ENCODE data around the gene GRIN3B.

Gene GRIN3B

DNA sequence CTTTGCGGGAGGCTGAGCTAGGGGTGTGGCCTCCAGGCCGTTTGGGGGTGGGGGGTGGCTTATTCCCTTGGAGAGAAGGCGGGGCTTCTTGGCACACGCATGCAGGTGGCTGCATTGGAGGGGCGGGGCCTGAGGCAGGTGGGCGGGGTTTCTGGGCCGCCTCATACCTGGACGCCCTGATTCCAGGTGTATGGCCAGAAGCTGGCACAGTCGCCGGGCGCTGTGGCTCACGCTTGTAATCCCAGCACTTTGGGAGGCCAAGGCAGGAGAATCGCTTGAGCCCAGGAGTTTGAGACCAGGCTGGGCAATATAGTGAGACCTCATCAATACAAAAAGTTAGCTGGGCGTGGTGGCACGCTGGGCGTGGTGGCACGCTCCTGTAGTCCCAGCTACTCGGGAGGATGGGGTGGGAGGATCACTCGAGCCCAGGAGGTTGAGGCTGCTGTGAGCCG, 47.5 kb downstream of the GRIN3B start:
- no peak overlapping the region for H3K4me3 ChIP-seq (ENCODE audit: low read depth, low read length)

DNA sequence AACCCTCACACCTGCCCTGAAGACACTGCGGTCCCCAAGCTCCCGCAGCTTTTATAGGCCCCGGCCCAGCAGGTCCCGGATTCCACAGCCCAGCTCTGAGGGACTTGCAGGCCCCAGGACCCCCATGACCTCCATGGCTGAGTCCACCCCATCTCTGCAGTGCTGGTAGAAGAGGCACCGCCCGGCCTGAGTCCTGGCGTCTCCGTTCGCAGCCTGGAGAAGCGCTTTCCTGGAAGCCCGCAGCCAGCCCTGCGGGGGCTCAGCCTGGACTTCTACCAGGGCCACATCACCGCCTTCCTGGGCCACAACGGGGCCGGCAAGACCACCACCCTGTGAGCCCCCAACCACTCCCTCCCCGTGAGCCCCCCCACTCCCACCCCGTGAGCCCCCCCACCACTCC, 48.9 kb downstream of the GRIN3B start:
- H3K9me3 ChIP-seq (ENCODE audit: control insufficient read depth, insufficient read depth, low read length), result no peaks in the 10 kb centered on the region
- no peaks in the 10 kb centered on the region for H3K4me1 ChIP-seq (ENCODE audit: control insufficient read depth, insufficient read depth, low read length)
- H3K9ac ChIP-seq (ENCODE audit: low read depth, low read length), result no peak overlapping the region
- no peak overlapping the region for H3K4me3 ChIP-seq (ENCODE audit: low read depth, low read length)
- H3K27me3 ChIP-seq (ENCODE audit: control insufficient read depth, insufficient read depth, low read length), result no peaks in the 10 kb centered on the region
- H3K36me3 ChIP-seq (ENCODE audit: control insufficient read depth, insufficient read depth, low read length), result peaks cover 12% of the 10 kb centered on the region

More for the DNA sequence above, 47.5 kb downstream of the GRIN3B start:
- peaks cover 7% of the 10 kb centered on the region for H3K36me3 ChIP-seq (ENCODE audit: control insufficient read depth, insufficient read depth, low read length)
- H3K9ac ChIP-seq (ENCODE audit: low read depth, low read length), result no peak overlapping the region
- H3K27me3 ChIP-seq (ENCODE audit: control insufficient read depth, insufficient read depth, low read length), result no peaks in the 10 kb centered on the region
- H3K9me3 ChIP-seq (ENCODE audit: control insufficient read depth, insufficient read depth, low read length), result no peaks in the 10 kb centered on the region
- no peaks in the 10 kb centered on the region for H3K4me1 ChIP-seq (ENCODE audit: control insufficient read depth, insufficient read depth, low read length)

DNA sequence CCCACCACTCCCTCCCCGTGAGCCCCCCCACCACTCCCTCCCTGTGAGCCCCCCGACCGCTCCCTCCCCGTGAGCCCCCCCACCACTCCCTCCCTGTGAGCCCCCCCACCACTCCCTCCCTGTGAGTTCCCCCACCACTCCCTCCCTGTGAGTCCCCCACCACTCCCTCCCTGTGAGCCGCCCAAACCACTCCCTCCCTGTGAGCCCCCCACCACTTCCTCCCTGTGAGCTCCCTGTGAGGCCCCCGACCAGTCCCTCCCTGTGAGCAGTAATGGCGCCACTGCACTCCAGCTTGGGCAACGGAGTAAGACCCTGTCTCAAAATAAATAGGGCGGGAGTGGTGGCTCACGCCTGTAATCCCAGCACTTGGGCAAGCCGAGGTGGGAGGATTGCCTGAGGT, 49.6 kb downstream of the GRIN3B start:
- no peak overlapping the region for H3K4me3 ChIP-seq (ENCODE audit: low read depth, low read length)
- H3K9ac ChIP-seq (ENCODE audit: low read depth, low read length), result no peak overlapping the region
- no peaks in the 10 kb centered on the region for H3K9me3 ChIP-seq (ENCODE audit: control insufficient read depth, insufficient read depth, low read length)
- H3K36me3 ChIP-seq (ENCODE audit: control insufficient read depth, insufficient read depth, low read length), result peaks cover 12% of the 10 kb centered on the region
- no peaks in the 10 kb centered on the region for H3K4me1 ChIP-seq (ENCODE audit: control insufficient read depth, insufficient read depth, low read length)
- H3K27me3 ChIP-seq (ENCODE audit: control insufficient read depth, insufficient read depth, low read length), result no peaks in the 10 kb centered on the region

DNA sequence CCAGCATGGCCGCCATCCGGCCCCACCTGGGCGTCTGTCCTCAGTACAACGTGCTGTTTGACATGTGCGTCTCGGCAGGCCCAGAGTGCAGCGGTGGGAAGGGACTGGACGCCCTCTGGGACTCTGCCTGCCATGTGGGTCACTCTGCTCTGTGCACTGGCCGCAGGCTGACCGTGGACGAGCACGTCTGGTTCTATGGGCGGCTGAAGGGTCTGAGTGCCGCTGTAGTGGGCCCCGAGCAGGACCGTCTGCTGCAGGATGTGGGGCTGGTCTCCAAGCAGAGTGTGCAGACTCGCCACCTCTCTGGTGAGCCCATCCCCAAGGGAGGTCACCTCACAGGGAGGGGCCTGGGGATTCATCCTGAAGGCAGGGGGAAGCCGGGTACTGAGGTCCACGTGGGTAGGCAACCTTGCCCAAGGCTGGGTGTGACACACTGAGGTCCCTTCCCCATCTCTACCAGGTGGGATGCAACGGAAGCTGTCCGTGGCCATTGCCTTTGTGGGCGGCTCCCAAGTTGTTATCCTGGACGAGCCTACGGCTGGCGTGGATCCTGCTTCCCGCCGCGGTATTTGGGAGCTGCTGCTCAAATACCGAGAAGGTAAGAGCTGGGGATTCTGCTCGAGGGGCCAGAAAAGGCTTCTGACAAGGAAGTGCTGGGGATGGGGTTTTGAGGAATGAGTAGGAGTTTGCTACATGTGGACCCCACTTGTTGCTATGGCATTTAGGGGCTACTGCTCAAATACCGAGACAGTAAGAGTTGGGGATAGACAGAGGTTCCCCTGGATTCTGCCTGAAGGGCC, 51.0 kb downstream of the GRIN3B start:
- no peak overlapping the region for H3K9ac ChIP-seq (ENCODE audit: low read depth, low read length)
- H3K36me3 ChIP-seq (ENCODE audit: control insufficient read depth, insufficient read depth, low read length), result peaks cover 18% of the 10 kb centered on the region
- H3K9me3 ChIP-seq (ENCODE audit: control insufficient read depth, insufficient read depth, low read length), result no peaks in the 10 kb centered on the region
- H3K4me1 ChIP-seq (ENCODE audit: control insufficient read depth, insufficient read depth, low read length), result no peaks in the 10 kb centered on the region
- no peaks in the 10 kb centered on the region for H3K27me3 ChIP-seq (ENCODE audit: control insufficient read depth, insufficient read depth, low read length)
- H3K4me3 ChIP-seq (ENCODE audit: low read depth, low read length), result no peak overlapping the region

DNA sequence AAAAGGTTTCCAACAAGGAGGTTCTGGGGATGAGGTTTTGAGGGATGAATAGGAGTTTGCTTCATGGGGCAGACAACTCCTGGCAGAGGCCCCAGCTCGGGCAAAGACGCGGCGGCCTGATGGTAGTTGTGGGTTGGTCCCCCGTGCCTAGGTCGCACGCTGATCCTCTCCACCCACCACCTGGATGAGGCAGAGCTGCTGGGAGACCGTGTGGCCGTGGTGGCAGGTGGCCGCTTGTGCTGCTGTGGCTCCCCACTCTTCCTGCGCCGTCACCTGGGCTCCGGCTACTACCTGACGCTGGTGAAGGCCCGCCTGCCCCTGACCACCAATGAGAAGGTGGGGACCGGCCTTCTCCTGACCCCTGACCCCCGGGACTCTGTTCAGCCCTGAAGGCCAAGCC, 51.6 kb downstream of the GRIN3B start:
- Histone ChIP-seq H3K4me3 (ENCODE audit: low read depth, low read length) (no peak overlapping the region), H3K27me3 (ENCODE audit: control insufficient read depth, insufficient read depth, low read length) (no peaks in the 10 kb centered on the region), H3K9me3 (ENCODE audit: control insufficient read depth, insufficient read depth, low read length) (no peaks in the 10 kb centered on the region), H3K9ac (ENCODE audit: low read depth, low read length) (no peak overlapping the region), H3K36me3 (ENCODE audit: control insufficient read depth, insufficient read depth, low read length) (peaks cover 20% of the 10 kb centered on the region), H3K4me1 (ENCODE audit: control insufficient read depth, insufficient read depth, low read length) (no peaks in the 10 kb centered on the region)

DNA sequence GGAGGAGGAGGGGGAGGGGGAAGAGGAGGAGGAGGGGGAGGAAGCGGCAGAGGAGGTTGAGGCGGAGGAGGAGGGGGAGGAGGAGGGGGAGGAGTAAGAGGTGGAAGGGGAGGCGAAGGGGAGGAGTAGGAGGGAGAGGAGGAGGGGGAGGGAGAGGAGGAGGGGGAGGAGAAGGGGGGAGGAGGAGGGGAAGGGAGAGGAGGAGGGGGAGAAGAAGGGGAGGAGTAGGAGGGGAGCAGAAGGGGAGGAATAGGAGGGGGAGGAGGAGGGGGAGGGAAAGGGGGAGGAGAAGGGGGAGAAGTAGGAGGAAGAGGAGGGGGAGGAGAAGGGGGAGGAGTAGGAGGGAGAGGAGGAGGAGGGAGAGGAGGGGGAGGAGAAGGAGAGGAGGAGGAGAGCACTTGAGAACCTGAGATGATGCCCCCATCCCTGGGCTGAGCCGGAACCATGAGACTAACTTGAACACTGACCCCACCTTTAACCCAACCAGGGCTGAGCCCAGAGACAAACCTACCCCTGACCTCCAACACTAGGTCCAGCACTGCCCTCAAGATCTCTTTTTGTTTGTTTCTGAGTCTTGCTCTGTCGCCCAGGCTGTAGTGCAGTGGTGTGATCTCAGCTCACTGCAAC, 52.2 kb downstream of the GRIN3B start:
- H3K27me3 ChIP-seq (ENCODE audit: control insufficient read depth, insufficient read depth, low read length), result no peaks in the 10 kb centered on the region
- no peaks in the 10 kb centered on the region for H3K9me3 ChIP-seq (ENCODE audit: control insufficient read depth, insufficient read depth, low read length)
- H3K4me1 ChIP-seq (ENCODE audit: control insufficient read depth, insufficient read depth, low read length), result no peaks in the 10 kb centered on the region
- no peak overlapping the region for H3K4me3 ChIP-seq (ENCODE audit: low read depth, low read length)
- H3K36me3 ChIP-seq (ENCODE audit: control insufficient read depth, insufficient read depth, low read length), result peaks cover 17% of the 10 kb centered on the region
- no peak overlapping the region for H3K9ac ChIP-seq (ENCODE audit: low read depth, low read length)

DNA sequence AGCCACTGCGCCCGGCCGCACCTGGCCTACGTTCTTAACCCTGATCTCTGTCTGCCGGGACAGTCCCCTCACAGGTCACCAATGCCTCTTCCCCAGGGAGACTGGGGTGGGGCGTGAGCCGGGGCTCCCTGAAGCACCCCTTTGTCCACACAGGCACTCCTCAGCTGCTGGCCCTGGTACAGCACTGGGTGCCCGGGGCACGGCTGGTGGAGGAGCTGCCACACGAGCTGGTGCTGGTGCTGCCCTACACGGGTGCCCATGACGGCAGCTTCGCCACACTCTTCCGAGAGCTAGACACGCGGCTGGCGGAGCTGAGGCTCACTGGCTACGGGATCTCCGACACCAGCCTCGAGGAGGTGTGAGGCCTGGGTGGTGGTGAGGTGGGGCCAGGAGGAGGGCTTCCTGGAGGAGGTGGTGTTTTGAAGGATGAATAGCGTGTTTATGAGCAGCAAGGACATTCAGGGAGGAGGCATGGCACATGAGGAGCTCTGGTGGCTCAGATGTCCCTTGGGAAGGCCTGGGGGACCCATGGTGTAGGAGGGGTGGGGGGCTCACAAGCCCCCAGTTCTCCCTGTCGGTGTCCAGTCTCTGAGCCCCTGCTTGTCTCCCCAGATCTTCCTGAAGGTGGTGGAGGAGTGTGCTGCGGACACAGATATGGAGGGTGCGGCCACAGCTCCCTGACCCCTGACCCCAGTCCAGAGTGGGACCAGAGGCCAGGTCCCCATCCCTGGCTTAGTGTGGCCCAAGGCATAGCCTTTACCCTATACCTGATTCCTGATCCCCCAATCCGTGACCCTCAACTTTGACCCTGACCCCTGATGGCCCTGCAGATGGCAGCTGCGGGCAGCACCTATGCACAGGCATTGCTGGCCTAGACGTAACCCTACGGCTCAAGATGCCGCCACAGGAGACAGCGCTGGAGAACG, 53.2 kb downstream of the GRIN3B start:
- Histone ChIP-seq H3K4me3 (ENCODE audit: low read depth, low read length) (no peak overlapping the region), H3K9me3 (ENCODE audit: control insufficient read depth, insufficient read depth, low read length) (no peaks in the 10 kb centered on the region), H3K36me3 (ENCODE audit: control insufficient read depth, insufficient read depth, low read length) (peaks cover 17% of the 10 kb centered on the region), H3K4me1 (ENCODE audit: control insufficient read depth, insufficient read depth, low read length) (no peaks in the 10 kb centered on the region), H3K27me3 (ENCODE audit: control insufficient read depth, insufficient read depth, low read length) (no peaks in the 10 kb centered on the region), H3K9ac (ENCODE audit: low read depth, low read length) (no peak overlapping the region)

DNA sequence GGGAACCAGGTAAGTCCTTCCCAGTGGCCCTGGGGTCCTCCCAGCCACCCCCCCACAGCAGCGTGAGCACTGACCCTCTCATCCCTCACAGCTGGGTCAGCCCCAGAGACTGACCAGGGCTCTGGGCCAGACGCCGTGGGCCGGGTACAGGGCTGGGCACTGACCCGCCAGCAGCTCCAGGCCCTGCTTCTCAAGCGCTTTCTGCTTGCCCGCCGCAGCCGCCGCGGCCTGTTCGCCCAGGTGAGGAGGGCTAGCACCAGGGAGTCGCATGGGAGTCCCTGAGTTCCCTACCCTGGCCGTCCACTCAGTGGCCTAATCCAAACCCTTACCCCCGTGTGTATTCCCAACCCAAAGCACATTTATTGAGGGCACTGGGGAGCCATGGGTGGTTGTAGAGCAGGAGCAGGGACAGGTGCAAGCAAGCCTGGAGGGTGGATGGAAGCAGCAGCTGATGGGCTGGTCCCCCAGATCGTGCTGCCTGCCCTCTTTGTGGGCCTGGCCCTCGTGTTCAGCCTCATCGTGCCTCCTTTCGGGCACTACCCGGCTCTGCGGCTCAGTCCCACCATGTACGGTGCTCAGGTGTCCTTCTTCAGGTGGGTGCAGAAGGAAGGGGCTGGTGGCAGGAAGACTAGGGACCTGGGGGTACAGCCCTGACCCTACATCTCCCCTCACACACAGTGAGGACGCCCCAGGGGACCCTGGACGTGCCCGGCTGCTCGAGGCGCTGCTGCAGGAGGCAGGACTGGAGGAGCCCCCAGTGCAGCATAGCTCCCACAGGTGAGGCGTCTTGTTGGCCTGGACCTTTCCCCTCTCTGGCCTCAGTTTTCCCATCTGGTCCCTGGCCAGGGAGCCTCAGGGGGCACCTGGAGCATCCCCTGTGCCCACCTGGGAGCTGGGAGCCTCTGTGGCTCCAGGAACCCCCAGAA, 54.1 kb downstream of the GRIN3B start:
- Histone ChIP-seq H3K9me3 (ENCODE audit: control insufficient read depth, insufficient read depth, low read length) (no peaks in the 10 kb centered on the region), H3K4me1 (ENCODE audit: control insufficient read depth, insufficient read depth, low read length) (no peaks in the 10 kb centered on the region), H3K4me3 (ENCODE audit: low read depth, low read length) (no peak overlapping the region), H3K36me3 (ENCODE audit: control insufficient read depth, insufficient read depth, low read length) (peaks cover 21% of the 10 kb centered on the region), H3K27me3 (ENCODE audit: control insufficient read depth, insufficient read depth, low read length) (no peaks in the 10 kb centered on the region), H3K9ac (ENCODE audit: low read depth, low read length) (no peak overlapping the region)

DNA sequence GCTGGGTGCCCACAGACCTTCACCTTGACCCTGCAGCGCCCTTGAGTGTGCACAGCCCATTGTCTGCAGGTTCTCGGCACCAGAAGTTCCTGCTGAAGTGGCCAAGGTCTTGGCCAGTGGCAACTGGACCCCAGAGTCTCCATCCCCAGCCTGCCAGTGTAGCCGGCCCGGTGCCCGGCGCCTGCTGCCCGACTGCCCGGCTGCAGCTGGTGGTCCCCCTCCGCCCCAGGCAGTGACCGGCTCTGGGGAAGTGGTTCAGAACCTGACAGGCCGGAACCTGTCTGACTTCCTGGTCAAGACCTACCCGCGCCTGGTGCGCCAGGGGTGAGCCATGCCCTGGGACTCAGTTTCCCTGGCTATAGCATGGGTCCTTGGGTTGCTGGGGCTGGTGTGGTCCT, 54.8 kb downstream of the GRIN3B start:
- Histone ChIP-seq H3K9ac (ENCODE audit: low read depth, low read length) (no peak overlapping the region), H3K36me3 (ENCODE audit: control insufficient read depth, insufficient read depth, low read length) (peaks cover 21% of the 10 kb centered on the region), H3K4me3 (ENCODE audit: low read depth, low read length) (no peak overlapping the region), H3K9me3 (ENCODE audit: control insufficient read depth, insufficient read depth, low read length) (no peaks in the 10 kb centered on the region), H3K4me1 (ENCODE audit: control insufficient read depth, insufficient read depth, low read length) (no peaks in the 10 kb centered on the region), H3K27me3 (ENCODE audit: control insufficient read depth, insufficient read depth, low read length) (no peaks in the 10 kb centered on the region)

DNA sequence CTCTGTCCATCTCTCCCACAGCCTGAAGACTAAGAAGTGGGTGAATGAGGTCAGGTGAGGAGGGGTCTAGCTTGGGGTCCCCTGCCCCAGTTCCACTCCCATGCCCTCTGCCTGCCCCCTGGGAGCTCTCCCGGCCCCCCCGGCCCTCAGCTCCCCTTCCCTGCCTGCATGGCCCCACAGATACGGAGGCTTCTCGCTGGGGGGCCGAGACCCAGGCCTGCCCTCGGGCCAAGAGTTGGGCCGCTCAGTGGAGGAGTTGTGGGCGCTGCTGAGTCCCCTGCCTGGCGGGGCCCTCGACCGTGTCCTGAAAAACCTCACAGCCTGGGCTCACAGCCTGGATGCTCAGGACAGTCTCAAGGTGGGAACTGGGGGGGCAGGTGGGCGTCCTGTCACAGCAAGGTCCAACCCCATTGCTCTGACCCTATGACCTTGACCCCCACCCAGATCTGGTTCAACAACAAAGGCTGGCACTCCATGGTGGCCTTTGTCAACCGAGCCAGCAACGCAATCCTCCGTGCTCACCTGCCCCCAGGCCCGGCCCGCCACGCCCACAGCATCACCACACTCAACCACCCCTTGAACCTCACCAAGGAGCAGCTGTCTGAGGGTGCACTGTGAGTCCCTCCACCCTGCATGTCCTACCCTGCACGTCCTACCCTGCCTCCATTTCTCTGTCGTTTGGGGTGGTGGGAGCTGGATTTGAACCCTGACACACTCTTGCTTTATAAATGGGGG, 55.8 kb downstream of the GRIN3B start:
- no peak overlapping the region for H3K9ac ChIP-seq (ENCODE audit: low read depth, low read length)
- no peaks in the 10 kb centered on the region for H3K9me3 ChIP-seq (ENCODE audit: control insufficient read depth, insufficient read depth, low read length)
- peaks cover 21% of the 10 kb centered on the region for H3K36me3 ChIP-seq (ENCODE audit: control insufficient read depth, insufficient read depth, low read length)
- no peaks in the 10 kb centered on the region for H3K27me3 ChIP-seq (ENCODE audit: control insufficient read depth, insufficient read depth, low read length)
- no peak overlapping the region for H3K4me3 ChIP-seq (ENCODE audit: low read depth, low read length)
- H3K4me1 ChIP-seq (ENCODE audit: control insufficient read depth, insufficient read depth, low read length), result no peaks in the 10 kb centered on the region

Measured in iPS-15b (cell line).